ENCODE data around the gene MAP2K1. TPM values are rescaled to one million over a fixed set of nuclear protein-coding genes. Genes with fewer than 3 reads are reported as not detected.

The MAP2K1 gene
- total RNA-seq, 1 donor from 2014 or later: 66.5 TPM

- Histone ChIP-seq H4K20me1 (ENCODE audit: insufficient read depth, low read length) (peaks cover 11% of the 10 kb centered on the region), H3K9ac (ENCODE audit: low read length) (no peak overlapping the region), H3K4me1 (ENCODE audit: insufficient read depth, low read length) (peaks cover 6% of the 10 kb centered on the region), H3K36me3 (ENCODE audit: insufficient read depth, low read length) (no peaks in the 10 kb centered on the region), H3K4me3 (ENCODE audit: insufficient read depth, low read depth, low read length) (no peak overlapping the region), H2AFZ (ENCODE audit: low read depth, low read length) (no peak overlapping the region), H3K27me3 (ENCODE audit: insufficient read depth, low read length) (no peaks in the 10 kb centered on the region), H3K9me3 (ENCODE audit: insufficient read depth, low read depth, low read length) (no peaks in the 10 kb centered on the region), H3K79me2 (ENCODE audit: insufficient read depth, low read length) (no peaks in the 10 kb centered on the region), H3K27ac (ENCODE audit: low read depth, low read length) (no peak overlapping the region), H3K4me2 (ENCODE audit: low read length) (peak overlapping the region; percentile 7)
- no peaks in the 10 kb centered on the region for H3K9me3 Mint-ChIP-seq (ENCODE audit: unreplicated experiment)
- H3K27ac Mint-ChIP-seq (ENCODE audit: unreplicated experiment): peak overlapping the region; percentile 93
- peaks cover 30% of the 10 kb centered on the region for H3K4me1 Mint-ChIP-seq (ENCODE audit: low read depth, unreplicated experiment)
- TF ChIP-seq CTCF (IDR thresholded peaks at IDR 0.05; ENCODE audit: insufficient read depth, low read depth, low read length): no peak
- no peak for TF ChIP-seq EZH2 (IDR thresholded peaks at IDR 0.05; ENCODE audit: insufficient read depth, low read length)
- DNase-seq (ENCODE audit: low read depth) (peak; percentile 26), FAIRE-seq (no peak)
- peaks cover 4% of the 10 kb centered on the region for H3K36me3 Mint-ChIP-seq (ENCODE audit: low read depth, unreplicated experiment)
- peak overlapping the region; percentile 63 for H3K4me3 Mint-ChIP-seq (ENCODE audit: unreplicated experiment)
- no peaks in the 10 kb centered on the region for H3K27me3 Mint-ChIP-seq (ENCODE audit: low read depth, unreplicated experiment)
These were observed 85.7 kb downstream of the MAP2K1 start for GRCh38 chr15:66472176-66472999.

GRCh38 chr15:66474135-66474534 is 87.4 kb downstream of the MAP2K1 start:
- no peaks in the 10 kb centered on the region for H3K27me3 ChIP-seq (ENCODE audit: insufficient read depth, low read length)
- no peak overlapping the region for H3K27ac ChIP-seq (ENCODE audit: low read depth, low read length)
- H3K4me3 ChIP-seq (ENCODE audit: insufficient read depth, low read depth, low read length): no peak overlapping the region
- TF ChIP-seq CTCF (IDR thresholded peaks at IDR 0.05; ENCODE audit: insufficient read depth, low read depth, low read length) (no peak), EZH2 (IDR thresholded peaks at IDR 0.05; ENCODE audit: insufficient read depth, low read length) (no peak)
- H3K4me1 ChIP-seq (ENCODE audit: insufficient read depth, low read length): peaks cover 6% of the 10 kb centered on the region
- no peaks in the 10 kb centered on the region for H3K36me3 ChIP-seq (ENCODE audit: insufficient read depth, low read length)
- FAIRE-seq (no peak), DNase-seq (ENCODE audit: low read depth) (no peak)
- H2AFZ ChIP-seq (ENCODE audit: low read depth, low read length): no peak overlapping the region
- Mint-ChIP-seq H3K9me3 (ENCODE audit: unreplicated experiment) (no peaks in the 10 kb centered on the region), H3K4me1 (ENCODE audit: low read depth, unreplicated experiment) (peaks cover 30% of the 10 kb centered on the region), H3K27me3 (ENCODE audit: low read depth, unreplicated experiment) (no peaks in the 10 kb centered on the region), H3K36me3 (ENCODE audit: low read depth, unreplicated experiment) (peaks cover 4% of the 10 kb centered on the region), H3K4me3 (ENCODE audit: unreplicated experiment) (no peak overlapping the region), H3K27ac (ENCODE audit: unreplicated experiment) (no peak overlapping the region)
- H3K4me2 ChIP-seq (ENCODE audit: low read length): no peak overlapping the region
- H4K20me1 ChIP-seq (ENCODE audit: insufficient read depth, low read length): peaks cover 16% of the 10 kb centered on the region
- H3K79me2 ChIP-seq (ENCODE audit: insufficient read depth, low read length): peaks cover 4% of the 10 kb centered on the region
- H3K9me3 ChIP-seq (ENCODE audit: insufficient read depth, low read depth, low read length): no peaks in the 10 kb centered on the region
- no peak overlapping the region for H3K9ac ChIP-seq (ENCODE audit: low read length)

GRCh38 chr15:66474963-66475362 is 88.3 kb downstream of the MAP2K1 start:
- H2AFZ ChIP-seq (ENCODE audit: low read depth, low read length): no peak overlapping the region
- H3K4me2 ChIP-seq (ENCODE audit: low read length): no peak overlapping the region
- H3K4me1 ChIP-seq (ENCODE audit: insufficient read depth, low read length): peaks cover 6% of the 10 kb centered on the region
- H3K4me3 ChIP-seq (ENCODE audit: insufficient read depth, low read depth, low read length): no peak overlapping the region
- Mint-ChIP-seq H3K36me3 (ENCODE audit: low read depth, unreplicated experiment) (peaks cover 7% of the 10 kb centered on the region), H3K27ac (ENCODE audit: unreplicated experiment) (no peak overlapping the region), H3K4me1 (ENCODE audit: low read depth, unreplicated experiment) (peaks cover 30% of the 10 kb centered on the region), H3K4me3 (ENCODE audit: unreplicated experiment) (no peak overlapping the region), H3K27me3 (ENCODE audit: low read depth, unreplicated experiment) (no peaks in the 10 kb centered on the region), H3K9me3 (ENCODE audit: unreplicated experiment) (no peaks in the 10 kb centered on the region)
- FAIRE-seq: no peak
- H3K36me3 ChIP-seq (ENCODE audit: insufficient read depth, low read length): no peaks in the 10 kb centered on the region
- peaks cover 4% of the 10 kb centered on the region for H3K79me2 ChIP-seq (ENCODE audit: insufficient read depth, low read length)
- no peak for DNase-seq (ENCODE audit: low read depth)
- TF ChIP-seq EZH2 (IDR thresholded peaks at IDR 0.05; ENCODE audit: insufficient read depth, low read length): no peak
- no peak for TF ChIP-seq CTCF (IDR thresholded peaks at IDR 0.05; ENCODE audit: insufficient read depth, low read depth, low read length)
- peaks cover 19% of the 10 kb centered on the region for H4K20me1 ChIP-seq (ENCODE audit: insufficient read depth, low read length)
- H3K9ac ChIP-seq (ENCODE audit: low read length): no peak overlapping the region
- no peak overlapping the region for H3K27ac ChIP-seq (ENCODE audit: low read depth, low read length)
- no peaks in the 10 kb centered on the region for H3K27me3 ChIP-seq (ENCODE audit: insufficient read depth, low read length)
- no peaks in the 10 kb centered on the region for H3K9me3 ChIP-seq (ENCODE audit: insufficient read depth, low read depth, low read length)
